Right hindlimb (tissue), 1 donor: ENCODE data around the gene NUDT1.

Source experiments
- DNase-seq: peaks from one replicate; pipeline ENCODE4 v3.0.0-alpha.2; 2018

NUDT1 gene

DNA sequence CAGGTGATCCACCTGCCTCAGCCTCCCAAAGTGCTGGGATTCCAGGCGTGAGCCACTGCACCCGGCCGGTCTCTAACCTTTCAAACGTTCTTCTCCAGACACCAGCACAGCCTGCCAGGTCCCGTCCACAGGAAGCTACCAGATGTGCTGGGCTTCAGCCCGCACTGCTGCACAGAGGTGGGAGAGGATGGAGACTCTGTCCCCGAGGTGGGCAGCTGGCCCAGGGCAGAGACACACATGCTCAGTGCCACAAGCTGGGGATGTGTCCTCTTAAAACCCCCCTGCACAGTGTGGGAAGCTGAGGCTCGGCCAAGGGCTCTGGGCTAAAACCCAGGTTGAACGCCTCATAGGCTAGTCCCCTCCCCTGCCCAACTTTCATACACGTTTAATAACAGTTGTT is 9.4 kb downstream of the NUDT1 start:
- DNase-seq = peak; percentile 51

GRCh38 chr7:2251841-2252771 is 10.1 kb downstream of the NUDT1 start:
- peak; percentile 66 for DNase-seq

GRCh38 chr7:2253021-2253420 is 11.0 kb downstream of the NUDT1 start:
- no peak for DNase-seq

DNA sequence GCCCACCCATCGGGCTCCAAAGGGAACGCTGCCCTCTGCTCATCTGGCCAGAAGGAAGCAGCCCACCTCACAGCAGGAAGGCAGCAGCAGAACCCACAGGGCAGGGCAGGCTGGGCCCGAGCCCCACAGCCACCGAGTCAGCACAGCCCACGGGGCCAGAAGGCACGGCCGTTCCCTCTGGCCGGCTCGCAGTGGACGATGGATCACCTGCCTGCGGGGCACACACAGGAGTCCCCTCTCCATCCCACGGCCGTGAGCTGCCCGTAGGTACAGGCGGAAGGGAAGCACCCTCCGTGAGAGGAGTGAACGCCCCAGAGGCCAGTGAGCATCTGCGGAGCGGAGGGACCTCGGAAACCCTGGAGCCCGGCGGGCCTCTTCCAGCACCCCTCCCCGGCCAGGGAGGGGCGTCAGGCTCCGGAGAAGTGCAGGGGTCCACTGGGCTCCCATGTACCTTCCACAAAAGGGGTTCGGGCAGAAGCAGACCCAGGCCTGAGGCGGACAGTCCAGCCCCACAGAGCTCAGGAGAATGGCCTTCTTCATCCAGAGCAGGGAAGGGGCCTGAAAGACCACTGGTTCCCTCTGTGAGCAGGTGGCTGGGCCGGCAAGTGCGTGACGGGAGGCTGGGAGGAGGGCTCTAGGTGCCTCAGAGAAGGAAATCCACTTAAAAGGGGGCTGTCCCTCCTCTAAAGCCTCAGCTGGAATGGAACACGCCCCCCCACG is 11.7 kb downstream of the NUDT1 start:
- DNase-seq = no peak

- no peak for DNase-seq
Measured at GRCh38 chr7:2254429-2255144, 12.6 kb downstream of the NUDT1 start.

DNA sequence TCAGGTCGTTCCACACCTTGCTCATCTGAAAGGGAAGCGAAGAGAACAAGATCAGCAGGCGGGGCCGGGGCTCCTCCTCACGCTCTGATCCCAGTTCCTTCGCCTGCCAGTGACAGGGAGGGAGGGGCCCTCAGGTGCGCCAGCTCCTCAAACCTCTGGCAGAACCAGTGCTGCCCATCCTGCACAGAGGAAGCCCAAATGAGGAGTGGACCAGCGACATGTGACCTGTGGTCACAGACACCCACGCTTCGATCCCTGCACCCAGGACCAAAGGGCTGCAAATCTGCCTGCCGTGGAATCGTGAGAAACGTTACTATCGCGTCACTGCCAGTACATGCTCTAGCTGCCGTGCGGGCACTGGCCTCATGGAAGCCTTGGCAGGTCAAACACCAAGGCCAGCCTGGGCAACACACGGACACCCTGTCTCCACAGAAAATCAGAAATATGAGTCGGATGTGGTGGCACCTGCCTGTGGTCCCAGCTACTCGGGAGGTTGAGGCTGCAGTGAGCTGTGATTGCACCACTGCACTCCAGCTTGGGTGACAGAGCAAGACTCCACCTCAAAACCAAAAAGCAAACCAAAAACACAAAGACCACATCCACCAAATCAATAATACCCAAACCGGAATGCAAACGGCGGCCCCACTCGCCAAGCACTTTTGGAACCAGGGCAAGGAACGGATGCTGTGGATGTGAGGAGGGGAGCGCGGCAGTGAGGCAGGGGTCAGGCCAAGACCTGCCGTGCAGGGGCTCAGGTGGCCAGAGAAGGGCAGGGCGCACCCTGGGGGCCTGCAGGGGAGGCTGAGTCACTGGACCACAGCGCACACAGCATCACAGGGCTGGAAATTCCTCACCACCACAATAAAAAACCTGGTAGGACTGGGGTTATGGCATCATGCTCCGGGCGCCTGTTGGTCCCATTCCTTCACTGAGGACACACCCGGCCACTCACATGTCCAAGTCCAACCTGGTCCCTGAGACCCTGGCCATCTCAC is 13.4 kb downstream of the NUDT1 start:
- DNase-seq = no peak

DNA sequence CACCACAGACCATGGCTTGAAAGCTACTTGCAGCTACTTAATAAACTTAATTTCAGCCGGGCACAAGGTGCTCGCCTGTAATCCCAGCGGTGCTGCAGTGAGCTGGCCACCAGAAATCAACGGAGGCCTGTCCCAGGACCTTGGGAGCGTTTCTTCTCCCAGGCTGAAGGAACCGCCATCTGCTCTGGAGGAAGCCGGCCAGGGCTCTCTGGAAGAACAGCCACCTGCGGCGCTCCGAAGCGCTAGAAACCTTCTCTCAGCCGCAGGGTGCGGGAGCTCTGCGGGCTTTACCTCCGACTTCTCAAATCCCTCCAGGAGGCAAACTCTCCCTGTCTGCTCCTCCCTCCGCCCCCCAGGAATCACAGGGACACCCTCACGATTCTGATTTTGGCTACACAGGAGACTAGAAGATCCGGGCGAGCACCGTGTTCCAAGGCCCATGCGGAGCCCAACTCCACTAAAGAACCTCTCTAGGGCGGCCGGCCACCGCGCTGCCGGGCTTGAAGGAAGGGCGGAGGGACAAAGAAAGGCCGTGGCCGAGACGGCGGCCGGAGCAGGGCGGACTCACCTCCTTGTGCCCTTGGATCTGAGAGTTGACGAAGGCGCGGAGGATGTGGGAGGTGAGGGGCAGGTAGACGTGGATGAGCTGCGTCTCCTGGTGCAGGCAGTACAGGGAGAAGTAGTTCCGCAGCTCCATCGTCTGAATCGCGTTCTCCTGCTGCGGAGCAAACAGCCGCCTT is 14.4 kb downstream of the NUDT1 start:
- DNase-seq = no peak

DNA sequence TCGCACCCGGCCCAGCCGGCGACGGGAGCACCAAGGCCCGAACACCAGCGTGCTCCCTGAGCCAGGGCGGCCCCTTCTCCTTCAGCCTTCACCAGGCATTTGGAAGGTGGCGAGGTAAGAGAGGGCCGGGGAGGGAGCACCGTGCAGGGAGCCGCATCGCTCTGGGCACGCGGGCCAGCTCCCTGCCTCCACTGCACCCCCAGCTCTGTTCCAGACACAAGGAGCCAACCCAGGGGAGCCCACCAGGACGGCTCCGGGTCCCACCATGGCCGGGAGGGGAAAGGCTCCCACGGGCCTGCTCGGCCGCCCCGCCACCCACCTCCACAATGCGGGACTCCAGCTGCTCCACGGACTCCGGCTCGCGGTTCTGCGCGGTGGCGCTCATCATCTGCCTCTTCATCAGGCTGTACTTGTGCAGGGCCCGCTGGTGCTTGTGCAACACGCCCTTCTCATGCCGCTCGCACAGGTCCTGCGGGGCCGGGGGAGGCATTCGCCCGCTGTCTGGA is 15.1 kb downstream of the NUDT1 start:
- no peak for DNase-seq

GRCh38 chr7:2257651-2258050 is 15.6 kb downstream of the NUDT1 start:
- no peak for DNase-seq

DNA sequence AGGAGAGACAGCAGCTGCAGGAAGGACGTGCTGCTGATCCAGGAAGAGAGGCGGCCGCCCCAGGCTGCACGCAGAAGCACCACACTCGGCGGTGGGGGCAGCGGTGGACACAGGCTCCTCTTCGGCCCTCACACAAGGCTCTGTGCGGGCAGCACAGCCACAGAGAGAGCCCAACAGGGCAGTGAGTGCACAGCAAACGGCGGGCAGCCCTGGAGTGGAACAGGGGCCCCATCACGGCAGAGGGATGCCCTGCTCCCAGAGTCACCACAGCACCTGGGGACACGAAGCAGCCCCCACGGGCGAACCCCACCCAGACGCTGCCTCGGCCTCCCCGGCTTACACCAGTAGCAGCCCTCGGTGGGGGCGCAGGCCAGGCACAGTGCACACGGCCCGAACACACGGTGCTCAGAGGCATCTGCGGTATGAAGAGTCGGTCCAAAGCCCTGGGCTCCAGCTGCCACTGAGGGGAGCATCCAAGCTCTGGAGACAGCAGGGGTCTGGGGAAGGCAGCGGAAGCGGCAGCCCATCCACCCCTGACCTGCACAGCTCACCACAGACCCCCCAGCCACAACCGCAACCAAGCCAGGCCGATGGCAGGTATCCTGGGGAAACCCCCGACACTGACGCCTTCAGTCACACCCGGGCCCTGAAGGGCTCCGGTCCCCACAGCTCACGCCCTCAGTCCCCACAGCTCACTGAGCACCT is 16.8 kb downstream of the NUDT1 start:
- no peak for DNase-seq

GRCh38 chr7:2259480-2259879 is 17.5 kb downstream of the NUDT1 start:
- no peak for DNase-seq

GRCh38 chr7:2260820-2261219 is 18.8 kb downstream of the NUDT1 start:
- no peak for DNase-seq

DNA sequence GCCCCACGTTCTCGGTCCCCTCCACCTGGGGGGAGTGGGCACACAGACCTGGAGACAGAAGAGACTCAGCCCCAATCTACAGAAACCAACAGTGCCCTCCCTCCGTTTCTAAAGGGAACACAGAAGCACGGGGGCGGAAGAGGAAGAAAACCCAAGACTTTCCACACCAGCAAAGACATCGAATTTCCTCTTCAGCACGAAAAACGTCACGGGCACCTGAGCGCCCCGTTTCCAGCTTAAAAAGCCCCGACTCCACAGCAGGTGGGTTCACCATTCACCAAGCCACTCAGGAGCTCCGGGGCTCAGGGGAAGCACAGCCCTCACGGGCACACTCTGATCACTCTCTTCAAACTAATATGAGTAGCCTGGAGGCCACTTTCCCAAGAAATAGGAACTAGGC is 19.6 kb downstream of the NUDT1 start:
- no peak for DNase-seq

DNA sequence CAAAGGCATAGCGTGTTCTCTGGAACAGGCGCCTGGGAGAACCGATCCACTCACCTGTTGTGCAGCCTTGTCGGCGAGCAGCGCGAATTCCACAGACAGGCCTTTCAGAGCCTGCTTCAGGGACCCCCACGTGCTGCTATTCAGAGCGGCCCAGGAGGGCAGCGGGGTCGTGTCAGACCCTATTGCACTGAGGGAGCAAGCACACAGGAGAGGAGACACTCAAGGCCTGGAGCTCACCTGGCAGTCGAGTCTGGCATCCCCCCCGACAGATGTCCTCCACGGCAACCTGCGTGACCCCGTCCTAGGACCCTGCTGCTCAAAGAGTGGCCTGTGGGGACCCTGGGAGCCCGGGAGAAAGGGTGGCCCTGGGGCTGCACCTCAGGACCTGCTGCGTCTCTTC is 21.1 kb downstream of the NUDT1 start:
- DNase-seq = no peak

DNA sequence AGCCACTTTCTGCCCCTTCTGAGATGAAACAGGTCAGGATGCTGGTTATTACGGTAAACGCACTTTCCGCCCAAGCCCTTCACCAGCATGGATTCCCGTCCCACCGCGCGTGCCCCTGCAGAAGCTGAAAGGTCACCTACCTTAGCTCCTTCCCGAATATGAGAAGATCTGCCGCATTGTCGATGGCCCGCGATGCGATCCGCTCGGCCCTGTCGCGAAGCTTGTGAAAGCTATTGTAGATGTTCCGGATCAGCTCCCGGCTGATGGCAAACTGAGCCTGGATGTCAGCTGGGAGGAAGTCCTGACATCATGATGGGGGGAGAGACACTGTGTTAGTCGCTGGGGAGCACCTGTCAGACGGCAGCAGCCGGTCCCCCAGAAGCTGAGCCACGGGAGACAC is 22.1 kb downstream of the NUDT1 start:
- DNase-seq = no peak

DNA sequence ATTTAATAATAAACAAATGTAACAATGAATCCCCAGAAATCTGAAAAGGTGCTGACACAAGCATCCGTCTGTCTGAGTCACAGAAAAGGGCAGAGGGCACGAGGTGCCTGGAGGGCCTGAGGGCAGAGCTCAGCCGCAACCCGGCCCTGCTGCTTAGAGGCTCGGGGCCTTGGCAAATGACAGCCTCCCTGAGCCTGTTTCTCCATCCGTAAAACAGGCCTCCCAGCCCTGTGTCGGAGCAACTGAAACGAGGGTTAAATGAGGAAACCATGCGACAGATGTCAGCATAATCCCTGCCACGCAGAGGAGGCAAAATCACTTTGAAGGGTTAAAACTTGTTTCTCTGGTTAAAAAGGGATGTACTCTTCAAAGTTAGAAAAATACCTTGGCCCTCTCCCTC is 24.9 kb downstream of the NUDT1 start:
- peak; percentile 9 for DNase-seq

DNA sequence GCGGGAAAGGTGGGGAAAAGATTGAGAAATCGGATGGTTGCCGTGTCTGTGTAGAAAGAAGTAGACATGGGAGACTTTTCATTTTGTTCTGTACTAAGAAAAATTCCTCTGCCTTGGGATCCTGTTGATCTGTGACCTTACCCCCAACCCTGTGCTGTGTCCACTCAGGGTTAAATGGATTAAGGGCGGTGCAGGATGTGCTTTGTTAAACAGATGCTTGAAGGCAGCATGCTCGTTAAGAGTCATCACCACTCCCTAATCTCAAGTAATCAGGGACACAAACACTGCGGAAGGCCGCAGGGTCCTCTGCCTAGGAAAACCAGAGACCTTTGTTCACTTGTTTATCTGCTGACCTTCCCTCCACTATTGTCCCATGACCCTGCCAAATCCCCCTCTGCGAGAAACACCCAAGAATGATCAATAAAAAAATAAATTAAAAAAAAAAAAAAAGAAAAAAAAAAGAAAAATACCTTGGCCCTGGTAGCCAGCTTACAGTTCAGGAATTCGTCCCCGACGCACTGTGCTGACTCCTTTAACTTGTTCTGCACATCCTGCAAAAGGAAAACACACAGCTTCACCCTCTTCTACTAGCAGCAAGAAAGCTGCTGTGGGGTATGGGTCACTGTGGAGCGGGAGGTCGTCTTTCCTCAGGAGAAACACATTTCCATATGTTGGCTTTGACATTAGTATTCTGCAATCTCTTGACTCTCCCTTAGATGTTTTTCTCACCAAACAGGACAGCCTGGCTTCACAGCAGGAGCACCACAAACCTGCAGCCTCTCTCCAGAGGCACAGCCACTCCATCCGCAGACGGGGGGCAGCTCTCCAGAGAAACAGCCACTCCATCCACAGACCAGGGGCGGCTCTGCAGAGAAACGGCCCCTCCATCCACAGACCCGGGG is 27.3 kb downstream of the NUDT1 start:
- DNase-seq = peak; percentile 18

DNA sequence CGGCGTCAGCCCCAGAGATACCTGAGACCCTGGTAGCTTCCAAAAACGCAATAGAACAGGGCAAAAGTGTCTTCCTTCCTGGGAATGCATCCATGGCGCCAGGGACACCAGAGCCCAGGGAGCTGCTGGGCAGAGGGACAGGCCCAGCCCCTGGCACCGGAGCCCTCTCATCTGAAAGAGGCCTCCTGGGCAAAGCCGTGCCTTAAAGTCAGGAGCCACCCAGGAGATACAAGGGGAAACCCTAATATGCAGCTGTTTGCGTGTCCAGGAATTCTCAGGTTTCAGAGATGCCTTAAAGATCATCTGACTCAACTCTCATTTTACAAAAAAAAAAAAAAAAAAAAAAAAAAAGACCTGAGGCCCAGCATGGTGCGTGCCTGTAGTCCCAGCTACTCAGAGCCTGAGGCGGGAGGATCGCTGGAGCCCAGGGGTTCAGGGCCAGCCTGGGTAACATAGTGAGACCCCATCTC is 28.0 kb downstream of the NUDT1 start:
- DNase-seq = peak; percentile 11

DNA sequence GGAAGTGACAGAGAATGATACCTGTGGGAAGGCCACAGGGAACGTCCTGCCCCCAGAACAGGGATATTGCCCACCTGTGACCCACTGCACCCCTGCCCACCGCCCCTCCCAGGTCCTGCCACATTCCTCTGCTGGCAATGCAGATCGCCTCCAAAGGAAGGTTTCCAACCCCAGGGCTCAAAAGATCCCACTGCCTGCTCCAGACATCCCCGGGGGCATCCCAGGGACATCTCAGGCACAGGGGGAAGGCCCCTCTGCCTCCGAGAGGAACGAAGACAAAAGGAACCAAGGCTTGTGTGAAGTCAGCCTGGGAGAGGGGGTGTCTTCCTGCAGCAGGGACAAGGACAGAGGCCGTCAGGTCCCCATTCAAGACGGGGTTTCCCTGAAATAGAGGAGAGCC is 28.5 kb downstream of the NUDT1 start:
- peak; percentile 13 for DNase-seq
